ENCODE measurements around the gene CDK4.

GRCh38 chr12:57772429-57773322 lies 20.6 kb upstream of the CDK4 start, which contains the start of gene EEF1AKMT3:
- TF ChIP-seq CTCF (IDR thresholded peaks at IDR 0.05) (peak in 2 of 6 experiments; percentile 2 to 17), POLR2A (IDR thresholded peaks at IDR 0.05) (no peak)

All from esophagus squamous epithelium (tissue), 4 donors.